GM21723 (cell line): ENCODE data around the gene RALBP1.
"Not testable (repeated sequence)": the region's sequence is repeated elsewhere in the genome, so short reads cannot be mapped to it uniquely, and the experiment has no call there.

Experiments used
- ATAC-seq: cut with Tn5 transposase; IDR thresholded peaks from one replicate; pipeline ENCODE4 v1.9.1; 2021; ENCODE audit warnings: mild to moderate bottlenecking, moderate library complexity; ENCODE audit not compliant: unreplicated experiment

RALBP1 gene

DNA sequence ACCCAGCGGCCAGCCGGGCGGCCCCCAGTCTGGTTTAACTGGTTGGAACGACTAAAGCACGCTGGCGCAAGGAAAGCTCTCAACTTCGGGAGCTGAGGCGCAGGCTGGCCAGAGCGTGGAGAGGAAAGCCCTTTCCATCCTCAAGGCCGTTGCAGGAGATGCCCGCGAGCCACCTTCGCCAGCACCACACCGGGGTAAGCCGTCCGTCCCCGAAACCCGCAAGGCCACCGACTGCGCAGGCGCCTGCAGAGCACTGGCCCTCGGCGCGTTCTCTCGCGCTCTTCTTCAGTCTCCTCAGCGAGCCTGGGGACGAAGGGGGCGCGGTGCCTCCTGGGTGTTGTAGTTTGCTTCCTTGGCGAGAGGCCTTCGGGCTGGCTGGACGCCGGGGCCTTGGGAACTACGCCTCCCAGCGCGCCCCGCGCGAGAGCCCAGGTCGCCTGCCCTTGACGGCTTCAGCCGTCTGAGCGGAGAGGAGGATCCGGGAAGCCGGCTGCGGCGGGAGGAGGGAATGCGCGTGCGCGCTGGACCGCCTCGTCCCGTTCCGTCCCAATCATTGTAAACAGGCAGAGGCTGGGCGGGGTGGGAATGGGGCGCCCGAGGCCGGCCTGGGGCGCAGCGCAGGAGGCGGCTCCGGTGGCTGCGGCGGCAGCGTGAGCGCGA, at the start of gene RALBP1:
TSS of gene RALBP1 (plus strand) at position 531 of the 660 bp plus-strand sequence. CDS start 37,533 bp downstream, outside the sequence.
- ATAC-seq, result peak; percentile 89

DNA sequence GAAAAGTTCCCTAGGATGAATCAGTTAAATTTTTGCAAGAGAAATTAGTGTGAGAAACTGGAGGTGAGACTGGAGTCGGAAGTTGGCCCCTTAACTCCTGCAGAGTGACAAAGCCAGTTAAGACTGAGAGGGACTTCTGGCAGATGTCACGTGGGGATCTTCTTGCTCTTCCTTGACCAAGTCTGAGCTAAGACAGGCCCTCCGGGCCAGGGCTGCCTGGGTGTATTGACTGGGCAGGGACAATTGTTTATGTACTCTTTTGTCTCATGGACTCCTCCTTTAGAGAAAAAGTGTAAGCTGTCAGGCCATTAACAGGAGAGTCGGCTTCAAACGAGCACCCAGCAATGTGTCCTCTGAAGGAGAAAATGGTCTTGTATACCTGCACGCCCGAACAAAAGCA, 48.6 kb upstream of the RALBP1 start:
- no peak for ATAC-seq

- ATAC-seq, result no peak
Measured at GRCh38 chr18:9428301-9428706, 47.0 kb upstream of the RALBP1 start.

DNA sequence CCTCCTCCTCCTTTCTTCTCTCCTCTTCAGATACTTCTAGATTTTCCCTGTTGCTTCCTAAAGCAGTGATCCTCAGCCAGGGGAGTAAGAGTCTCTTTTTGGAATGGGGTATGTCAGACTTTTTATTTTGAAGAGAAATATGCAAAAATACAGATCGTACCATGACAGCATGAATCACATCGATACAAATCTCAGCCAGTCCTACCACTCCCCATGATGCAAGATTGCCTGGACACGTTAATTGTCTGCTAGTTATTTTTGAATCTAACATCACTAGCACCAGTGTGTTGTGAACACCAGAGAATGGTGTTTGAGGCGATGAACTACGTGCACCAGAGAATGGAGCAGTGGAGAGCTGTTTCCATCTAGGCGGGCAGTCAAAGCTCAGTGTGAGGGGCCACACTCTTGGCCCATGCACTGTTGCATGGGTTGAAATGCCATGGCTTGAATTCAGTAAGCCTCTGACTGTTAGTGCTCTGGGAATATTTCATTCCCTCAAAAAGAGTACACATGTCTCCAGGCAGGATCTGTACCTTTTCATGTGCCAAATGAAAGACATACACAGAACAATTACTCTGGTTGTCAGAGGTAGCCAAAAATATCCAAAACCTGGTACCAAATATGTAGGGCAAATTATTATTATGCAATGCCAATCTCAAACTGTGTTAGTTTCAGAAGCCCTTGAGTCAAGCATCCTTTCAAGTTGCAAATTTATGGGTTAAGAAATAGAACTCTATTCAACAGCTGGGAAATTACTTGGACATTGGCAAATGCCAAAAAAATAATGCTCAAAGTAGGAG, 46.3 kb upstream of the RALBP1 start:
- no peak for ATAC-seq

DNA sequence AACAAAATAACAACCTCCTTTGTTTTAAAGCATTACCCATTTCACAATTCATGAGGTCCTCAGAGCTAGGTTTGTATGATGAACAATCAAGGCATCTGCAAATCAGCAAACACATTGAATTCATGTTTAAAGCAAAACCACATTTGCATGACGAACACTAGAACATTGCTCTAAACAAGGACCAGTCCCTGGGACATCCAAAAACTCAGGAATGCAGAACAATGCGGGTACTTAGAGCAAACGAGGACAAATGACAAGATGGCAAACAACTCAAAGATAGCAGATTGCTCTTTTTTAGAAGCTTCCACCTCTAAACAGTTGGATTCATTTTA, 45.7 kb upstream of the RALBP1 start:
- no peak for ATAC-seq

DNA sequence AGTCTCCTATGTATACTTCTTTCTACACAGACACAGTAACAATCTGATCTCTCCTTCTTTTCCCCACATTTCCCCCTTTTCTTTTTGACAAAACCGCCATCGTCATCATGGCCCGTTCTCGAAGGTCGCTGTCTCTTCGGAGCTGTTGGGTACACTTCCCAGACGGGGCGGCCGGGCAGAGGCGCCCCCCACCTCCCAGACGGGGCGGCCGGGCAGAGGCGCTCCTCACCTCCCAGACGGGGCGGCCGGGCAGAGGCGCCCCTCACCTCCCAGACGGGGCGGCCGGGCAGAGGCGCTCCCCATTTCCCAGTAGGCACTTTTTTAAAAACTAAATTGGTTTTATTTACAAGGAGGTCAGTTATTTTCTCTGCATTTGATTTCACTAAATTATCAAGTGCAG, 45.0 kb upstream of the RALBP1 start:
- not testable (repeated sequence) for ATAC-seq

DNA sequence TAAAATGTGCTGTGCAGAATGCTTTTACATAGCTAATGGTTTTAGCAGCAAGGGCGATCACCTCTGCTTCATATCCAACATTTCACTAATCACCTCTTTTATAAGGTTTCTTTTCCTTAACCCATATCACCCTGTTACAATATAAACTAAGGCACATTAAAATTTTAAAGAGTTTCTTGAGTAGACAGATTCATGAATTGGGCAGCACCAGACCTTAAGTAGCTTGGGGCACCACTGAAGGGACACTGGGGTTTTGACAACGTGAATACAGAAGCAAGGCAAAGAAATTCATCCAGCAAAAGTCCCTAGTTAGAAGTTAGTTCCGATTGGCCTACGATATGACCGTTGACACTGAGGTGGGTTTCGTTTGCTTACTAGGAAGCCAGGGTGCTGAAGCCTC, 44.0 kb upstream of the RALBP1 start:
- ATAC-seq, result no peak

DNA sequence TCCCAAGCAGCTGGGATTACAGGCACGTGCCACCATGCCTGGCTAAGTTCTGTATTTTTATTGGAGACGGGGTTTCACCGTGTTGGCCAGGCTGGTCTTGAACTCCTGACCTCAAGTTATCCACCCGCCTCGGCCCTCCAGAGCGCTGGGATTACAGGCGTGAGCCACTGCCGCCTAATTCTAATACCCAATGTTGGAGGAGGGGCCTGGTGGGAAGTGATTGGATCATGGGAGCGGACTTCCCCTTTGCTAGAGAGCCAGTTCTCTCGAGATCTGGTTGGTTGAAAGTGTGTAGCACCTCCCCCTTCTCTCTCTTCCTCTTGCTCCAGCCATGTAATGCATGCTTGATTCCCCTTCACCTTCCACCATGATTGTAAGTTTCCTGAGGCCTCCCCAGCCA, 42.2 kb upstream of the RALBP1 start:
- ATAC-seq, result not testable (repeated sequence)

DNA sequence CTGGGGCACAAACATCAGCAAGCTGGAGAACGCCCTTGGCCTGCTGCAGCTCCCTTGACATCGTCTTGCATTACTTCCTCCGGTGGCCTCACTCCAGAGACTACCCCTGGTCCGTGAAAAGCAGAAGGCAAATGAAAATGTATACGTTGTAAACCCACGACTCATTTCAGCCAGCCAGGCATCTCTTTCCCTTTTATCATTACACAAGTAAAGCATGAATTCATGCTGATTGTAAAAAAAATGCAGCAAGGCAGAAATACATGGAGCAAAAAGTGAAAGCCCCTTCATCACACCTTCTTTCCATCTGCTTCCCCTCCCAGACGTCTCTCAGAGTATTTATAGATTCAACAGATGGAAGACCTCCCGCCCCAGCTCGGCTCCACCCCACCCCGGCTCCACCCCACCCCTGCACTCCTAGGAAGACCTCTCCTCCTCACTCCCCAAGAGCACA, 41.6 kb upstream of the RALBP1 start:
- no peak for ATAC-seq

DNA sequence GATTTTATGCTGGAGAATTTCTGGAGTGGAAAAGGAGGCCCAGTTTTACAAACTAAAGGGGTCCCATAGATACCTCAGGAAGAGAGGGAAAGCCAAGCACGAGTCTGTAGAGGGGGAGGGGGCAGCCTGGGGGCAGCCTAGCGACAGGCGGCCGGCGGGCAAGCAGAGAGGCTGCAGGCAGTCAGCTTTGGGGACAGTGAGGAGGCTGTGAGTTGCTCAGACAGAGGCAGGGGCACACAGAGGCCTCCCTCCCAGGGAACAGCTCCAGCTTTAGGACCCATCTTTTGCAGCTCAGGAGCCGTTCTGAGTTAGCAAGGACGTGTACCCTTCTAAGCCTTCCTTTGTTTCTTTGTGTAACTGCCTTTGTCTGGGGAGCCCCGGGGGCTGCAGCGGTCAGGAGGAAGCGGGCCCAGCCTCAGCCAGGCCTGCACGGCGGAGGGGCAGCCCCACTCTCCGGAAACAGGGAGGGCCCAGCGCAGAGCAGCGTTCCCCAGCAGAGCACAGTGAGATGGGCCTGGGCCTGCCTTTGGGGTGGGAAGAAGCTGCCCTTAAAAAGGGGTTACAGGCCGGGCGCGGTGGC, 41.1 kb upstream of the RALBP1 start:
- ATAC-seq, result peak; percentile 61

DNA sequence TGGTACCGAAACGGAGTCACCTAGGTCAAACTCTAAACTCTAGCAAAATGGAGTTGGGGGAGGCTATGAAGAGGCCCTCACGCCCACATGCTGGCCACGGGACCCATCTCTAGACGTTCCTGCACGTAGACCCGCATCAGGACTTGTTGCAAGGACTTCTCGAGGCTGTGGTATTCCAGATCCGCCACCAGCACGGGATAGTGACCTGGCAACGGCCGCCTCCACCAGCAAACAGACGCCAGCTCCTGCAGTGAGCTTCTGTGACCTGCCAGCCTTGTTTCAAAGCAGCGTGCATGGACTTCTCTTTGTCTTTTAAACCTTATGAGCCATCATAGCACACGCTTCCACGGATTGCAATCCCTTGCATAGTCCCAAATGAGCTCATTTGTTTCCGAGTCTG, 40.3 kb upstream of the RALBP1 start:
- no peak for ATAC-seq

GRCh38 chr18:9436206-9436929, 38.9 kb upstream of the RALBP1 start:
- ATAC-seq, result no peak

GRCh38 chr18:9437021-9437437, 38.3 kb upstream of the RALBP1 start:
- no peak for ATAC-seq

DNA sequence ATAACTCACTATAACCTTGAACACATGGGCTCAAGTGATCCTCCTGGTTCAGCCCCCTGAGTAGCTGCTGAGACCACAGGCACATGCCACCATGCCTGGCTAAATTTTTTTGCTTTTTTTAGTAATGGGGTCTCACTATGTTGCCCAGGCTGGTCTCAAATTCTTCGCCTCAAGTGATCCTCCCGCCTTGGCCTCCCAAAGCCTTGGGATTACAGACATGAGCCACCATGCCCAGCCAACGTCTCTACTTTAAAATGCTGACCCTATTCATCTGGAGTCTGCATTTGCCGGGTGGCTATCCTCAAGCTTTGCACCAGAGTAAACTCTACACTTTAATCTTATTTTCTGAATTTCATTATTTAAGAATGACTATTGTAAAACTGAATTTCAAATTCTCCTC, 37.6 kb upstream of the RALBP1 start:
- no peak for ATAC-seq

DNA sequence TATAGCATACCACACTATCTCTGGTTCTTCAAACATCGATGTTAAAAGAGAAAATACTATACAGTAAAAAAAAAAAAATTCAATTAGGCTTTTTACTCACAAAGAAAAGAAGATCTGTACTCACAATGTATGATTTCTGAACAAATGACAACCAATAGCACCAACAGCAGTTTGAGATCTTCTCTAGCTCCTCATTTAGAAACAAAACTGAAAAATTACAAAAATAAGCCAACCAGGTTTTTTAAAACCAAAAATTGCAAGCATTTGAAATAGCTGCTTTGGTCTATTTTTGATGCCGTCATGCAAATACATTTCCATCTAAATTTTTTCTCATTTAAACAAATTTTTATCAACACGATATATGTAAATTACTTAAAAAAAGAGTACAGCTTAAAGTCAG, 34.3 kb upstream of the RALBP1 start:
- no peak for ATAC-seq

GRCh38 chr18:9444549-9444948, 30.8 kb upstream of the RALBP1 start:
- ATAC-seq, result no peak

GRCh38 chr18:9446839-9447238, 28.5 kb upstream of the RALBP1 start:
- no peak for ATAC-seq

- ATAC-seq, result no peak
Measured at GRCh38 chr18:9447334-9447733, 28.0 kb upstream of the RALBP1 start.

DNA sequence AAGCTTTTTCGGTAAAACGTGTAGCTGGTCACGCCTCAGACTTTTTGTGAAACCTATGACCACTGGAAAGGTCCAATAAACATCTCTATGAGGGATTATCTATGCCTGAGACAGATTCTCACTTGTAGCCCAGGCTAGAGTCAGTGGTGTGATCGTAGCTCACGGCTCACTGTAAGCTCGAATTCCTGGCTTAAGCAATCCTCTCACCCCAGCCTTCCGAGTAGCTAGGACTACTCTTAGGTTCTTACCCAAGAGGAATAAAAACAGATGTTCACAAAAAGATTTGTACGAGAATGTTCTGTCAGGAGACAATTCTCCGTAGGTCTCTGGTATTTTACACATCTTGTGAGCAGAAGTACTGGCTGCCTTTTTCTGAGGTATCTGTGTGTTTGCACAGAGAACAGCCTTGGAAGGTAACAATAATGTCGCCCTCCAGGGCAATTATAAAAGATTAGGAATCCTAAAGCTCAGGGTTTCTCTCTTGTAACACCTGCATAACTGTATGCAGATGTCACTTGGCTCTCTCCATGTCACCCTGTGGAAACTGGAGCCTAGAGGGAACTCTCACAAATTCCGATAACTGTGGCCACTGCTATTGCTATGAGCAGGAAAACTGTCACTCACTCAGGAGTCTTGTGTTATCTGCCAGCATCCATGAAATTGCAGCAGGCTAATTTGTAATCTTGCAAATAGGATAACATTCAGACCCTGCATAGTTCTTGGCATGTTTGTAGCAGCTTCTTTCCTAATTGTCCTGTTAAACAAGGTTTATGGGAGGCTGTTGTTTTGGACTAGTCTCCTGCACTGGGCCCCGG, 25.5 kb upstream of the RALBP1 start:
- no peak for ATAC-seq

DNA sequence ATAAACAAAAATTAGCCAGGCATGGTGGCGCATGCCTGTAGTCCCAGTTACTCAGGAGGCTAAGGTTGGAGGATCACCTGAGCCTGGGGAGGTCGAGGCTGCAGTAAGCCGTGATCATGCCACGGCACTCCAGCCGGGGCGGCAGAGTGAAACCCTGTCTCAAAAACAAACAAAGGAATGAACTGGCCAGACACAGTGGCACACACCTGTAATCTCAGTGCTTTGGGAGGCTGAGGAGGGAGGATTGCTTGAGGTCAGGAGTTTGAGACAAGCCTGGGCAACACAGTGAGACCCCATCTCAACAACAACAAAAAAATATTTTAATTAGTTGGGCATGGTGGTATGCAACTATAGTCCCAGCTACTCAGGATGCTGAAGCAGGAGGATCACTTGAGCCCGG, 24.4 kb upstream of the RALBP1 start:
- ATAC-seq, result not testable (repeated sequence)

DNA sequence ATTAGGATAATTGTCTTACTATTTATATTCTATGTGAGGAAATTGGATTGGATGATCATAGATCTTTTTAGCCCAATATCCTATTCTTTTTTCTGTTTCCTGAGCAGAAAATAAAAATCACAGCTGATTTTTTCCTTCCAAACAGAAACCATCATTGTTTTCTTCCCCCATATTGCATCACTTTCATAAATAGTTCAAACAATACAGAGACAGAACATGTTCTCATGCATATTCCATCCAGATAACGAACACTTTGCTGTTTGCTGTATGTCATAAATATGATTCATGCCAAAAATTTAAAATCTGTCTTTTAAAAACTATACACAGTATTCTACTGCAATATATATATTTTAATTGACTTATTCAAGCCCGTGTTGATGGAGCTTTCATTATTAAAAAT, 22.0 kb upstream of the RALBP1 start:
- no peak for ATAC-seq
